AG04450 (cell line): ENCODE results near the gene SRD5A3. TPM values are rescaled to one million over a fixed set of nuclear protein-coding genes. Genes with fewer than 3 reads are reported as not detected.

ENCODE experiments used
- CTCF ChIA-PET: fragments of 300-600, 350-600 bp; formaldehyde crosslinking; extraction: SDS; loops from one replicate; lab custom pipeline; 2022; ENCODE audit warnings: antibody characterized with exemption, inconsistent platforms; lab: Charles Lee
- POLR2A ChIA-PET: fragments of 350-600 bp; formaldehyde crosslinking; extraction: SDS; loops from one replicate; lab custom pipeline; 2021; ENCODE audit warnings: antibody characterized with exemption, inconsistent platforms; lab: Yijun Ruan, JAX
- DNase-seq: peaks from one replicate; pipeline ENCODE4 v3.0.0-alpha.2; 2011; ENCODE audit warnings: low read depth, low spot score
- H3K27ac ChIP-seq: one replicate; pipeline ENCODE4 v1.5.1; 2012; ENCODE audit warnings: low read depth, low read length, control low read depth
- H3K27me3 ChIP-seq: one replicate; pipeline ENCODE4 v1.6.0; 2012; ENCODE audit warnings: low read length; ENCODE audit not compliant: control insufficient read depth, insufficient read depth
- H3K4me3 ChIP-seq: 2 replicates; pipeline ENCODE4 v1.5.1; 2011; ENCODE audit warnings: mild to moderate bottlenecking, low read depth, low read length, control low read depth
- H3K9me3 ChIP-seq: 2 replicates; pipeline ENCODE4 v1.5.1; 2012; ENCODE audit warnings: low read length; ENCODE audit not compliant: control insufficient read depth, insufficient read depth
- polyA plus RNA-seq: library from polyadenylated mRNA; depleted of rRNA; stranded (reverse); fragments of >200 nt; gene quantifications from 2 replicates; pipeline ENCODE4 v1.2.3, GENCODE V29; 2011
- TF ChIP-seq, protein P1 (sequence below): IDR thresholded peaks from 2 replicates; pipeline ENCODE4 v1.5.1; 2011; ENCODE audit warnings: low read depth, low read length, control low read depth, inconsistent platforms

Gene SRD5A3
- polyA plus RNA-seq, 1 experiment: 15.8 TPM

DNA sequence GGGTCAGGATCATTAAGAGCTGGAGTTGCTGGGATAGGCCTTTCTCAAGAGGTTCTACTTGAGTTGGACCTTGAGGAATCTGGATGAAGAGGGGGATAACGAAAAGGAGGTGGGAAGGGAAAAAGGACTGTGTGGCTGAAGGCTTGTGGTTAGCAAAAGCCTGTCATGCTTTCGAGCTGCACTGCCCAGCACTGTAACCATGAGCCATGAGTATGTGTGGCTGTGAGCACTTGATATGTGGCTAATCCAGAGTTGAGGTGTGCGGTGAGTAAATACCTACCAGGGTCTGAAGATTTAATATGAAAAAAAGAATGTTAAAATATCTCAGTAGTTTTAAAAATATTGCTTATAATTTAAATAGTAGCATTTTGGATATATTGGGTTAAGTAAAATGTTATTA is 61.1 kb downstream of the SRD5A3 start:
- Histone ChIP-seq H3K27ac (no peak overlapping the region), H3K4me3 (no peak overlapping the region), H3K27me3 (no peaks in the 10 kb centered on the region), H3K9me3 (no peaks in the 10 kb centered on the region)
- ChIA-PET POLR2A (interaction anchor here (1.2 kb wide), 1 partner anchor 12 kb away, joined by 3 read pairs; the partner anchor contains the start of gene TMEM165), CTCF (no interaction called here)
- DNase-seq: no peak
- TF ChIP-seq, protein P1, sequence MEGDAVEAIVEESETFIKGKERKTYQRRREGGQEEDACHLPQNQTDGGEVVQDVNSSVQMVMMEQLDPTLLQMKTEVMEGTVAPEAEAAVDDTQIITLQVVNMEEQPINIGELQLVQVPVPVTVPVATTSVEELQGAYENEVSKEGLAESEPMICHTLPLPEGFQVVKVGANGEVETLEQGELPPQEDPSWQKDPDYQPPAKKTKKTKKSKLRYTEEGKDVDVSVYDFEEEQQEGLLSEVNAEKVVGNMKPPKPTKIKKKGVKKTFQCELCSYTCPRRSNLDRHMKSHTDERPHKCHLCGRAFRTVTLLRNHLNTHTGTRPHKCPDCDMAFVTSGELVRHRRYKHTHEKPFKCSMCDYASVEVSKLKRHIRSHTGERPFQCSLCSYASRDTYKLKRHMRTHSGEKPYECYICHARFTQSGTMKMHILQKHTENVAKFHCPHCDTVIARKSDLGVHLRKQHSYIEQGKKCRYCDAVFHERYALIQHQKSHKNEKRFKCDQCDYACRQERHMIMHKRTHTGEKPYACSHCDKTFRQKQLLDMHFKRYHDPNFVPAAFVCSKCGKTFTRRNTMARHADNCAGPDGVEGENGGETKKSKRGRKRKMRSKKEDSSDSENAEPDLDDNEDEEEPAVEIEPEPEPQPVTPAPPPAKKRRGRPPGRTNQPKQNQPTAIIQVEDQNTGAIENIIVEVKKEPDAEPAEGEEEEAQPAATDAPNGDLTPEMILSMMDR: no peak

DNA sequence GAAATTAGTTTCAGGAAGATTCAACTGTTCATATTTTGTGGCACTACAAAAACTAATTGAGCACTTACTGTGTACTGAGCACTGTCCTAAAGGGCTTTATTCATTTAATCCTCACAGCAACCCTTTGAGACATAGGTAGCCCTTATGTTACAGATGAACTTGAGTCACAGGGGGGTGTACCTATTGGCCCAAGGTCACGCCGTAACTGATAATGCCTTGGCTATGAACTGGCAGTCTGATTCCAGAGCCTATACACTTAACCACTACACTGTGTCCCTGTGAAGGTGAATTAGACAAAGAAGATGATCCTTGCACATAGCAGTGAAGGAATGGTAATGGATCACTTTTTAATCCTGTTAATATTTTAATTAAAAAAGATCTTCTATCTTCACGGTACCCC is 61.7 kb downstream of the SRD5A3 start:
- H3K27ac ChIP-seq: no peak overlapping the region
- no peaks in the 10 kb centered on the region for H3K9me3 ChIP-seq
- ChIA-PET POLR2A (interaction anchor here (1.2 to 1.5 kb wide), 2 partner anchors 9 to 12 kb away, joined by 3 to 4 read pairs; partner anchors contain the start of gene TMEM165), CTCF (no interaction called here)
- TF ChIP-seq, protein P1: no peak
- no peak for DNase-seq
- H3K4me3 ChIP-seq: no peak overlapping the region
- H3K27me3 ChIP-seq: no peaks in the 10 kb centered on the region

DNA sequence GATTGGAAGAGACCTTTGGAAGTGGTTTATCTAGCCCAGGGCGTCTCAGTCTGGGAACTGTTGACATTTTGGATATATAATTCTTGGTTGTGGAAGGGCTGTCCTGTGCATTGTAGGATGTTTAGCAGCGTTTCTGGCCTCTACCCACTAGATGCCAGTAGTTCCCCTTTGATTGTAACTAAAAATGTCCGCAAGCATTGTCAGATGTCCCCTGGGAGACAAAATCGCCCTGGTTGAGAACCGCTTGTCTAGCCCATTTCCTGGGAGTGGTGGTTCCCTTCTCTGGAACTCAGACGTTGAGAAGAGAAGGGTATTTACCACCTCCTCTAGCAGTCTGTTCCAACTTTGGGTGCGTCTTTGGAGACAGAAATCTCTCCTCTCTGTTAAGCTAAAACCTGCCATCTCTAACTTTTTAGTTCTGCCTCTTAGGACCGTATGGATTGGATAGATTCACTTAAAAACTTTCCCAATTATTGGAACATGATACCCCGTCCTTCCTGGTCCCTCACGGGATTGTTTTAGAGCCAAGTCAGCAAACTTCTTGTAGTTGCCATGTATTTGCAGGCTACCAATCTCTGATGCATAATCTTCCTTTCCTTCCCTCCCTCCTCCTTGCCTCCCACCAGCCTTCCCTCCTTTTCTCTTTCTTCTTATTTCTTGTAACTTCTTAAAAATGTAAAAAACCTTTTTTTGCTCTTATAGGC is 63.6 kb downstream of the SRD5A3 start:
- ChIA-PET POLR2A (interaction anchor here (0.6 kb wide), 1 partner anchor 10 kb away, joined by 3 read pairs; no protein-coding TSS in a partner anchor), CTCF (interaction anchor here (0.5 to 3.4 kb wide), 10 partner anchors 11 to 145 kb away, joined by 3 to 13 read pairs (median 4); partner anchors contain the start of genes SRD5A3 and TMEM165)
- H3K9me3 ChIP-seq: no peaks in the 10 kb centered on the region
- no peak overlapping the region for H3K4me3 ChIP-seq
- no peak overlapping the region for H3K27ac ChIP-seq
- no peak for DNase-seq
- TF ChIP-seq, protein P1: no peak
- H3K27me3 ChIP-seq: no peaks in the 10 kb centered on the region

DNA sequence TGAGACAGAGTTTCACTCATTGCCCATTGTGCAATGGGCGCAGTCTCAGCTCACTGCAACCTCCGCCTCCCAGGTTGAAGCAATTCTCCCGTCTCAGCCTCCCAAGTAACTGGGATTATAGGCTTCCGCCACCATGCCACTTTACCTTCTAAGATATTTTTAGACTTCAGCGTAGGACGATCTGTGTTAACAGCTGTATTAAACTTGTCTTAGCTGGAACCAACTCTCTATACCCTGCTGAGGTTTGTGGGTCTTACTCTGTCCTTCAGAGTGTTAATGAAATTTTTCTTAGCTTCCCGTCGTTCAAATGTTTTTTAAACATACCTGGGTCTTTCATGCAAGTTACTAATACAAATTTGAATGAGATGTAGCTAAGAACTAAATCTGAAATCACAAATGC is 64.4 kb downstream of the SRD5A3 start:
- Histone ChIP-seq H3K27me3 (no peaks in the 10 kb centered on the region), H3K4me3 (no peak overlapping the region), H3K9me3 (no peaks in the 10 kb centered on the region), H3K27ac (no peak overlapping the region)
- POLR2A ChIA-PET: interaction anchor here (0.6 to 0.8 kb wide), 2 partner anchors 11 to 135 kb away, joined by 3 to 4 read pairs; no protein-coding TSS in a partner anchor
- TF ChIP-seq, protein P1: no peak
- CTCF ChIA-PET: interaction anchor here (0.5 to 3.4 kb wide), 4 partner anchors 48 to 457 kb away, joined by 3 to 13 read pairs (median 10); partner anchors contain the start of gene SRD5A3
- no peak for DNase-seq

DNA sequence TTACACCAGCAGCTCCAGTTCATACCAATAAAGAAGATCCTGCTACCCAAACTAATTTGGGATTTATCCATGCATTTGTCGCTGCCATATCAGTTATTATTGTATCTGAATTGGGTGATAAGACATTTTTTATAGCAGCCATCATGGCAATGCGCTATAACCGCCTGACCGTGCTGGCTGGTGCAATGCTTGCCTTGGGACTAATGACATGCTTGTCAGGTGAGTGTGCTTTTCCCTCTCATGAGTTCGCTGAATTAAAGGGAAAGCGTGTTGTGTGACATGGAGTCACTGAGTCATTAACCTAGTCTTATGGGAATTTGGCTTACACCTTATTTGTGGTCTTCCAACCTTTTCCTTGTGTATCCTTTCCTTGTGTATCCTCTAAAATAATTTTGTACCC is 65.6 kb downstream of the SRD5A3 start:
- Histone ChIP-seq H3K4me3 (no peak overlapping the region), H3K27me3 (no peaks in the 10 kb centered on the region), H3K9me3 (no peaks in the 10 kb centered on the region), H3K27ac (no peak overlapping the region)
- CTCF ChIA-PET: interaction anchor here (3.4 kb wide), 1 partner anchor 65 kb away, joined by 13 read pairs; the partner anchor contains the start of gene SRD5A3
- DNase-seq: no peak
- POLR2A ChIA-PET: no interaction called here
- TF ChIP-seq, protein P1: no peak
